ENCODE data around the gene ANTXRL. TPM values are rescaled to one million over a fixed set of nuclear protein-coding genes. Genes with fewer than 3 reads are reported as not detected.
"Not testable (repeated sequence)": the region's sequence is repeated elsewhere in the genome, so short reads cannot be mapped to it uniquely, and the experiment has no call there.

ANTXRL gene
- polyA plus RNA-seq, 1 donor: 0.14 TPM

DNA sequence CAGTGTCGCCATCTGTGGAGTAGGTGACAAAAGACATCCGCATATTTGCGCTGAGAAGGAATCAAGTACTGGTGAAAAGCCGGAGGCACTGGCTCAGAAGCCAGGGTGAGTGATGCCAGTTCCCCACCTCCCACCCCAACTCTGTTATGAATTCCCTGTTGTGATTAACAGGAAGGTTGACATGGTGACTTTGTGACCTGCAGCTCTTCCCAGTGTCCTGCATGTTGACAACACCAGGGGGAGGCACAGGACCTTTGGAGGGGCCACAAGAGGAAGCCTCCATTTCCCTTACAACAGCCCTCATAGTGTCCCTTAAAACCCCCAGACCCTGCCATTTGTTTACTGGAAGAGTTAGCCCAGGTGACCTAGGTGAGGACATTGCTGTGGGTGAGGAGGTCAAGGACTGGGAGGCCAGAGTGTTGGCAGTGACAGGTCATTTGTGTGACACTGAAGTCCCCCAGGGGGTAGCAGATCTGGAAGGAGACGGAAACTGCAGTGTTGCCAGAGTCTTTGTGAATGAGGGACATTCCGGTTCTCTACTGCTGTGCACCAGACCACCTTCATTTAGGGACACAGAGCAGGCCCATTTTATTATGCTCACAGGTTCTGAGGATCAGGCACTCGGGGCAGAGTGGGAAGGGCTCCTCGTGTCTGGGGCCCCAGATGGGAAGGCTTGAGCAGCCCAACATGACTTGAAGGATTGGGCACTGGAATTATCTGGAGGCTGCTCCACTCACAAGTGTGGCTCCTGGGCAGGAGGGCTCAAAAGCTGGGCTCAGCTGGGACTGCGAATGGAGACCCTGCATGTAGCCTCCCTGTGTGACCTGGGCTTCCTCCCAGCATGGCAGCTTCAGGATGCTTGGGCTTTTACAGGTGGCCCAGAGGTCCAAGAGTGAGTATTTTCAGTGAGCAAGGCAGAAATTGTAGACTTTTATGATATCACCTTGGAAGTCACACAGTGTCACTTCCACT is 13.0 kb upstream of the ANTXRL start:
- no peak for DNase-seq

DNA sequence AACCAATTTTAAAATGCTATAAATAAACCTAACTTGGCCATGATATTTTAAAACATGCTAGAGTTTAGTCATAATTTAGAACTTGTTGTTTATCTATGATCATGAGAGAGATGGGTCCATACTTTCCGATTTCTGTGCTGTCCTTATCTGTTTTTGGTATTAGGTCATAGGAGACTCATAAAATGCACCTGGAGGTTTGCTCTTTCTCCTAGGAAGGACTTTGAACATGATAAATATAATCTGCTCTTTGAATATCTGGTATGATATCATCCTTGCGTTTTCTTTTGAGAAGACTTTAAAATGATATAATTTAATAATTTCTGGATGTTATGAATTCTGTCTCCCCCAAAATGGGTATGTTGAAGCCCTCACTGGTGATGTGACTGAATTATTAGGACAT is 9.0 kb upstream of the ANTXRL start:
- DNase-seq: no peak

DNA sequence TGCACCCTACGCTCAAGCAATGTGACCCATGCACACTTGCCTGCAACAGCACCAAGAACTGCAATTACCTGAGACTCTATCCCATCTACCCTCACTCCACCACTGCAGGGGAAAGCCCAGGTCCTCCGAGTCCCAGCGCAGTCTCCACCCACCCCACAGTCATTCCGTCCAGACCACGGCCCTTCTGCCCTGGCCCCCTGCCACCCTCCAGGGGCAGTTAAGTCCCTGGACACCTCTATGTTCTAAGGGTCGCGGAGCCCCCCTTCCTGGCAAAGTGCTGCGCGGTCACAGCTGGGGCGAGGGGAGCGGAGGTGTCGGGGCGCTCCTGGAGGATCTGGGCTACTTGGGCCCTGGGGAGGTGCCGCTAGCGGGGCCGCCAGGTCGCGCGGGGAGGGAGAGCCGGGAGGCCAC is 4.4 kb upstream of the ANTXRL start:
- not testable (repeated sequence) for DNase-seq

DNA sequence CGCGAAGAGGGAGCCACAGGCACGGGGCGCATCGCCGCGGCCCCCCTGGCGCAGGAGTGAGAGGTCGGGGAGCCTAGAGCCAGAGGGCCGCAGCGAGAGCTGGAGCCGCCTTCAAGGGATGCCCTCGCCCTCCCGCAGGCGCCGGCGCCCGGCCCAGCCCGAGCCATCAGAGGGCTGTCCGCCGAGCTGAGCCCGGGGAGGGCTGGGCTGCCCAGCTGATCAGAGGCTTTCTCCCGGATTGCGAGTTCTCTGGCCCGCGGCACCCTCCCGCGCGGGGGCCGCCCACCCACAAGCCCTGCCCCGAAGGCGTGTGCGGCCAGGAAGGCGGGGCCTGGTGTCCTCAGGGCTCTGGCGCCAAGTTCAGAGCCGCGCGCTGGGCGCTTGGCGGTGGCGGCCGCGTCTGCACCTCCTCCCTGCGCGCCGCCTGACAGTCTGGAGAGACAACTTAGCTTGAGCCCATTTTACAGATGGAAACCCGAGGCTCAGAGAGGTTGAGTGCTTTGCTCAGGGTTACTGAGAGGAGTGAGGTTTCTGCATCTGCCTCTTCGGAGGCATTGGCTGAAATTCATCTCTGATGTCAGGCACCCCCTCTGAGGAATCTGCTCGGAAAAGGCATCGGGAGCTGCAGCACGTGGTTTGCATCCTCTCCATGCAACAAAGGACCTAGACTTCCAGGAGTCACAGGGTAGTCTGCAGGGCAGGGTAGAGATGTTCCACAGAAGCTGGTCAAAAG is 3.8 kb upstream of the ANTXRL start:
- DNase-seq: peak; percentile 80

DNA sequence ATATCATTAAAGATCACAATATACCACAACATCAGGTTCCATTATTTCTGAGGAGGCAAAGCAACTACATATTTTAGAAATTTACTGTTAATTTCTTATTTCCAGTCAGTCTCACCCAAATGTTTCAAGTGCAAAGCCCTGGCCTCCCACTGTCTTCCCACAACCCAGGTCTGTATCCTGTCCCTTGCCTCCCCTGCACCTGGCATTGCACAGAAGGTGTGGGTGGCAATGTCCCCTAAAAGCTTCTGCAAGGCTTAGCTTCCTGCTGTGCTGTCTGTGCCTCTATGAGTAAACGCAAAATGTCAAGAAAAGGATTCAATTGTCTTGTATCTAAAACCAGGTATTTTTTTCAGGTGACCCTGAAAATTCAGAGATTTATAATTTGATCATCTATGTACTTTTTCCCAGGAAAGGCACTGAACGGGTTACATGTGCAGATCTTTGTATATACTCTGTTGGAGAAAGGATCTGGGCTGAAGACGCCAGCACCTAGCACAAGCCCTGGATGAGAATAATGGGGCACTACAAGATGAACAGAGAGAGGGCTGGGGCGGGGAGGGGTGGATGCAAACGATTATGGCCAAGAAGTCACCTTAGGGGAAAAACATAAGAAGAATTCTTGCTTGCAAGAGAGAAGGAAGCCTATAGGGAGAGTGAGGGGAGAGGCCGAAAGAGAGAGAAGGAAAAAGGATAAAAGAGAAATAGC is 3.1 kb upstream of the ANTXRL start:
- DNase-seq: no peak

DNA sequence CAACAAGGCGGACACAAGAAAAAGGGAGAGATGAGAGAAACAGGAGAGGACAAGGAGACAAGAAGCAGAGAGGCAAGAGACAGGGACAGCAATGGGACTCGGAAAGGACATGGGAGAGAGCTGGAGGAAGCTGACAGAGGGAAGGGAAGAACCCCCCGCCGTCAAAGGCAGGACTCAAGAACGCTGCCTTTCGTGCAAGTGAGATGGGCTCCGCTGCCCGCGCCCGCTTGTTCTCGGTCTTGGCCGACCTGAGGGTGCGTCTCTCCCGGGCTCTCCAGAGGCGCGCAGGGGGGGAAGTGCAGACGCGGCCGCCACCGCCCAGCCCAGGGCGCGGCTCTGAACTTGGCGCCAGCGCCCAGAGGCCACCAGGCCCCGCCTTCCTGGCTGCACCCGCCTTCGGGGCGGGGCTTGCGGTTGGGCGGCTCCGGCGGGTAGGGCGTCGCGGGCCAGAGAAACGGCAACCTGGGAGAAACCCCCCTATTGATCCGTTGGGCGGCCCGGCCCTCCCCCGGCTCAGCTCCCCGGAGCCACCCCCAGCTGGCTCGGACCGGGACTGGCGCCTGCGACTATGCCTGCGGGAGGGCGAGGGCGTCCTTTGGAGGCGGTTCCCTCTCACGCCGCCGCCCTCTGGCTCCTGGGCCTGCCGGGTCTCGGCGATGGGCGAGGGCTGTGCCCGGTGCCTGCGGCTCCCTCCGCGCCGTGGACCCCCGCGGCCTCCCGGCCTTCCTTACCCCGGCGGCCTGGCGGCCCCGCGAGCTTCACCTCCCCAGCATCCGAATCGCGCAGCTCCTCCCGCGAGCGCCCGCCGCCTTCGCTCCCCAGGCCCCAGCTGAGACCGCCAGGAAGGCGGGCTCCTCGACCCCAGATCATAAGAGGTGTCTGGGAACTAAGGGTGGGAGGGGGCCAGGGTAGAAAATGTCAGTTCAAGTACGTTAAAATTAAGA is 2.2 kb upstream of the ANTXRL start:
- DNase-seq: peak; percentile 85

DNA sequence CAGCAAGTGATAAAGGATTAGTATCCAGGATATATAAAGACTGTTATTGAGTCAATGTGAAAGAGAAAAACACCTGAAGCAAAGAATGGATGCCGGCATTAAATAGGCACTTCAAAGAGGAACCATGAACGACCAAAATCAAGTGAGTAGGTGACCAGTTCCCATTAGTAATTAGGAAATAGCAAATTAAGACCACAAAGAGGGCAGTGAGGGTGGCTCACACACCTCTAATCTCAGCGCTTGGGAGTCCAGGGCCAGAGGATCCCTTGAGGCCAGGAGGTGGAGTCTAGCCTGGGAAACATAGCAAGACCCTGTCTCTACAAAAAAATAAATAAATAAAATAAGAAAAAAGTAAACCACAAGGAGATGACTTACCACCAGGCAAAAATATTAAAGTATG is 1.5 kb upstream of the ANTXRL start:
- no peak for DNase-seq

DNA sequence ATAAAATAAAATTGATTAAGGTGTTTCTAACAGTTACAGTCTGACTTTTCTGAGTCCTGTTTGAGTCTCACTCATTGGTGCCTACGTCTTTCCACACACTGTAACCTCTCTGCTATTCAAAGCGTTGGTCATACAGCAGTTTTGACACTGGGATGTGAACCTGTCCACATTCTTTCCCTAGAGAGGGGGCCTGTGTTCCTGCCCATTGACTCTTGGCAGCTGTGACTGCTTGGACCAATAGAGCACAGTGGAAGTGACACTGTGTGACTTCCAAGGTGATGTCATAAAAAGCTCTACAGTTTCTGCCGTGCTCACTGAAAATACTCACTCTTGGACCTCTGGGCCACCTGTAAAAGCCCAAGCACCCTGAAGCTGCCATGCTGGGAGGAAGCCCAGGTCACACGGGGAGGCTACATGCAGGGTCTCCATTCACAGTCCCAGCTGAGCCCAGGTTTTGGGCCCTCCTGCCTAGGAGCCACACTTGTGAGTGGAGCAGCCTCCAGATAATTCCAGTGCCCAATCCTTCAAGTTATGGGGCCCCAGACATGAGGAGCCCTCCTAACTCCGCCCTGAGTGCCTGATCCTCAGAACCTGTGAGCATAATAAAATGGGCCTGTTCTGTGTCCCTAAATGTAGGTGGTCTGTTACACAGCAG is 704 bp upstream of the ANTXRL start:
- no peak for DNase-seq

DNA sequence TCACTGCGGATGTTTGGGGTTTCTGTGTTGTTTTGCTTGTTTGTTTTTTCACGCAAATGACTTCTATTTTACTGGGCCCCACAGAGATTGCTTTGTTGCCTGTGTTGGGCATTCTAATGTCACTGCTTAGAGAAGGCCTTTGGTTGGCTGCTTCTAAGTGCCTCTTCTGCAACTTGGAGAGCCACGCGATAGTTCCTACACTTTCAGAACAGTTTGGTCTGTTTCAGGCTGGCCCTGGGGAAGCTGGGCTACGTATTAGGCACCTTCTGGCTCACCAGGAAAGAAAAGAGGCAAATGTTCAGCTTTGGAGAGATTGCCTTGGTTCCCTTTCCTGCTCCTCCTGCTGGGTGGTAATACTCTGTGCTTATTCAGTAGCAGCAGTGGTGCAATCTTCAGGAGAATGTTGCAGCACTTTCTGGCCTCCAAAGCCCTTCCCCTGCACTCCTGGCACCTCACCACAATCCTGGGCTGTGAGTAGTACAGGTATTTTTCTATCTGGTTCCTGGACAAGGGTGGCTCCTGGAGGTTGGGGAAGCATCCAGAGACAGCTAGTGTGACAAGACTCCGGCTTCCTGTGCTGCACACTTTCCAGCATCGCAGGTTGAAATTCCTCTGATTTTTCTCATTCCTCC is 1.2 kb downstream of the ANTXRL start:
- DNase-seq: no peak

DNA sequence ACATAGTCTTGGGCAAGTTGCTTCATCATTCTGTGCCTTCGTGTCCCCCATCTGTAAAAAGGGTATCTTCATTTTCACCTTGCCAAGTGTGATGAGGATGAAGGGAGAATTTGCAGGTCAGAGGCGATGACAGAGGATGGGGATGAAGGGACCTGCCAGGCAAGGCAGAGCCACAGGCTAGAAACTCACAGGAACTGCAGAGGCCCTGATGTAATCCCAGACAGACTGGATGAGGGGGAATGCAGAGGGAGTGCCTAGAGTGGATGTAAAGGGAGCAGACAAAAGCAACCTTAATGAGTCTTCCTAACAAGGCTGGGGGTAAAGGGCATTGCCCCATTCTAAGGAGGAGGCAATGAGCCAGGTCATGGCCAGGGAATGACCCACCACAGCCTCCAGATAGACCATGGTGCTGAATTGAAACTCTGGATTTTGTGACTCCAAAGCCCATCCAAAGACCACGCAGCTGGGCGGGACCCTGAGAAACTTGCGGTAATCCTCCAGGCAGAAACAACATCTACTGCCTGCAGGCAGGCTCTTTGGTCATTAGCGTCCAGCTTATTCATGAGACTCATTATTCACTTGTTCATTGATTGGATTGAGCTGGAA is 1.9 kb downstream of the ANTXRL start:
- DNase-seq: no peak

DNA sequence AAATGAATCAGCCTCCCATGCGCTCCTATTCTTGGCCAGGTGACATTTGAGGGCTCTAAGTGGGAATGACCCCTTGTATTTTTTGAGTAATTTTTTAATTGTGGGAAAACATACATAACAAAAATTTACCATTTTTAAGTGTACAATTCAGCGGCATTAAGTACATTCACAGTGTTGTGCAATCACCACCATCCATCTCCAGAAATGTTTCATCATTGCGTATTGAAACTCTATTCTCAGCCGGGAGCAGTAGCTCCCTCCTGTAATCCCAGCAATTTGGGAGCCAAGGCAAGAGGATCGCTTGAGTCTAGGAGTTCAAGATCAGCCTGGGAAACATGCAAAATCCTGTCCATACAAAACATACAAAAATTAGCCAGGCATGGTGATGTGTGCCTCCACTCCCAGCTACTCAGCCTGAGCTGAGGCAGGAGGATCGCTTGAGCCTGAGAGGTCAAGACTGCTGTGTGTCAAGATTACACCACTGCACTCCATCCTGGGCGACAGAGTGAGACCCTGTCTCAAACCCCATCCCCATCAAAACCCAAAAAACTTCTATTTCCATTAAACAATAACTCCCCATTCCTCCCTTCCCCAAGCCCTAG is 2.5 kb downstream of the ANTXRL start:
- no peak for DNase-seq

DNA sequence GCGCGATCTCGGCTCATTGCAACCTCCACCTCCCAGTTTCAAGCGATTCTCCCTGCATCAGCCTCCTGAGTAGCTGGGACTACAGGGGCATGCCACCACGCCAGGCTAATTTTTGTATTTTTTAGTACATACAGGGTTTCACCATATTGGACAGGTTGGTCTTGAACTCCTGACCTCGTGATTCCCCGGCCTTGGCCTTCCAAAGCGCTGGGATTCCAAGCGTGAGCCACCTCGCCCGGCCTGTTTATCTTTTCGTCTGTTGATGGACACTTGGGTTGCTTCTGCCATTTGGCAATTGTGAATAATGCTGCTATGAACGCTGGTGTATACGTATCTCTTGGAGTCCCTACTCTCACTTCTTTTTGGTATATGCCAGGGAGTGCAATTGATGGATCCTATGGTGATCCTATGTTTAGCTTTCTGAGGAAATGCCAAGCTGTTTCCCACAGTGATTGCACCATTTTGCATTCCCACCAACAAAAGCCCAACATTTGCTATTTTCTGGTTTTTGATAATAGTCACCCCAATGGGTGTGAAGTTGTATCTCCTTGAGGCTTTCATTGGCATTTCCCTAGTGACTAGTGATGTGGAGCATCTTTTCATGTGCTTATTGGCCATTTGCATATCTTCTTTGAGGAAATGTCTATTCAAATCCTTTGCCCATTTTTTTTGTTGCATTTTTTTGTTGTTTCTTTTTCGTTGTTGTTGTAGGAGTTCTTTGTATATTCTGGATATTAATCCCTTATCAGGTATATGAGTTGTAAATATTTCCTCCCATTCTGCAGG is 3.5 kb downstream of the ANTXRL start:
- no peak for DNase-seq

DNA sequence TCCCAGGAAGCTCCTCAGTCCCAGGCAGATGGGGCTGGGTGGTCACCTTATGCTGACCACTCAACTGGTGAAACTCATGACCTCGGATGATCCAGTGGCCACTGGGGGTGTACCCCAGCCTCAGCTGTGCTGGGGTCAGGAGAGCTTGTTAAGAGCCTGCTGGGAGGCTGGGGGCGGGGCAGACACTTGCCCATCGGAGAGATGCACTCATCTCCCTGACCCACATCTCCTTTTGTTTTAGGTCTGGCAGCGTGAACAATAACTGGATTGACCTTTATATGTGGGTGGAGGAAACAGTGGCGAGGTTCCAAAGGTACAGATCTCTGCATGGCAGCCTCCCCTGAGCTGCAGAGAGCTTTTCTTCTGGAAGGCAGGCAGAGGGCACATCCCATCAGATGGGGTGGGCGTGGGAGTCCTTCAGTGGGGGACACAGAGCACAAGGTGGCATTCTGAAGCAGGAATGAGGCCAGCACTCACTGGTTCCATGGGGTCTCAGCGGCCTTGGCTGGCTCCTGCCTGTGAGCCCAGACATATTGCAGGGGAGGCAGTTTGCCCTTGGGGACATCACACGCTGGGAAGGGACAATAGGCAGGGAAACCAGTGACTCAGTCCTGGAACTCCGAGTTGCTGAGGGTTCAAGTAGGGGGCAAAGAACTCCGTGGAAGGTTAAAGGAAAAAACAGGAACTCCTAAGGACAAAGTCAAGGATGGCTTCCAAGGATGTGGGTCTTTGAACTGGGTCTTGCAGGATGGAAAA is 5.2 kb downstream of the ANTXRL start:
- DNase-seq: no peak

DNA sequence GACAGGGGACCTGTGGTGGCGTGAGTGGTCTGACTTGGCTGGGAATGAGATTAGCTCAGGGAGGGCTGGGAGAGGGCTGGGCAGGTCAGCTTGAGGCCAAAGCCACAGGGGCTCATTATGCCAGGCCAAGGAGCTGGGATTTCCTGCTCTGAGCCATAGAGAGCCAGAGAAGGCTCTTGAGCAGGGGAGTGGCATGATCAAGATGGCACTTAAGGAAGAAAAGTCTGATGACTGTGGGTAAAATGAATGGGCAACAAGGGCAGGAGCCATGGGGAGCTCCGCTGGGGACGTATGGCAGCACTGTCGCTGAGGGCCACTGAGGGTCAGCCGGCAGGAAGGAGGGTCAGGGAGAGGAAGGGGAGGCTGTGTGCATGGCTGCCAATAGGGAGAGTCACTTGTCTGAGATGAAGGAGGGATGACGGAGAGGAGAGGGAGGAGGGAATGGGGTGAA is 5.8 kb downstream of the ANTXRL start:
- DNase-seq: no peak

DNA sequence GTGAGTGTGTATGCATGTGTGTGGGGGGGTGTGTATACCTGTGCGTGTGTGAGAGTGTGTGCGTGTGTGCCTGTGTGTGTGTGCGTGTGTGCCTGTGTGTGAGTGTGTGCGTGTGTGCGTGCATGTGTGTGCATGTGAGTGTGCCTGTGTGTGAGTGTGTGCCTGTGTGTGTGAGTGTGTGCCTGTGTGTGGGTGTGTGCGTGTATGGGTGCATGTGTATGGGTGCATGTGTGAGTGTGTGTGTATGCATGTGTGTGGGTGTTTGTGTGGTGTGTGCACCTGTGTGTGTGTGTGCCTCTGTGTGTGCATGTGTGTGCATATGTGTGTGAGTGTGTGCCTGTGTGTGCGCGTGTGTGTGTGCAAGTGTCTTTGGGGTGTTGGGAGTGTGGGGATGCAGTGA is 6.4 kb downstream of the ANTXRL start:
- DNase-seq: no peak

DNA sequence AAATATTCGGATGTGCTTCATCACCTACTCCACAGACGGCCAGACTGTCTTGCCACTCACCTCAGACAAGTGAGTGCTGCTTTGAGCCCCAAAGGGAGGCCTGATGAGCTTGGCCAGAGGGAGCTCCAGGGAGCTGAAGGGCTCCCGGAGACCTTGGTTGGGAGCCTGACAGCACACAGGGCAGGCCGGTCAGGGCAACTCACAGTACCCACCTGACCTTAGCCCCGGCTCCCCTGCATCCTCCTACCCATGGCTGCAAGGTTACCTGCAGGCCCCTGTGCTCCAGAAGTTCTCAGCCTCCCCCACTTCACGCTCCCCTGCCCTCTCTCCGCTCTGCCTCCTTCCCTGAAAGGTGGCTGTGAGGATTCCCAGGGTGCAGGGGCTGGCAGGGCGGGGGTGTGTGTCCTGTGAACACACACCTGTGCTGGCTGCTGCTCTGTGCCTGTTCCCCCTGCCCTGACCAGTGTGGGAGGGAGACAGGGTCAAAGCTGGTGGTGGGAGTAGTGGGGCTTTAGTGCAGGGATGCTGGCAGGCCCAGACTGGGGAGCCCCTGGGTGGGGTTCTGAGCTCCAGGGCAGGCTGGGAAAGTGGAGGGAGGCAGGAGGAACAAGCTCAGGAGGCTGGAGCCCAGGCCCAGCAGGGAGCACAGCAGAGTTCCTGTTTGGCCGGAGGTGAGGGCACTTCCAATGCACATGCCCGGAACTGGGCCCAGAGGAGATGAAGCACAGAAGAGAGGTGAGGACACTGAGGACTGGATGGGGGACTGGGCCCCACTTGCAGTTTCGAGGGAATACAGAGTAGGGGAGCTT is 7.2 kb downstream of the ANTXRL start:
- DNase-seq: no peak

DNA sequence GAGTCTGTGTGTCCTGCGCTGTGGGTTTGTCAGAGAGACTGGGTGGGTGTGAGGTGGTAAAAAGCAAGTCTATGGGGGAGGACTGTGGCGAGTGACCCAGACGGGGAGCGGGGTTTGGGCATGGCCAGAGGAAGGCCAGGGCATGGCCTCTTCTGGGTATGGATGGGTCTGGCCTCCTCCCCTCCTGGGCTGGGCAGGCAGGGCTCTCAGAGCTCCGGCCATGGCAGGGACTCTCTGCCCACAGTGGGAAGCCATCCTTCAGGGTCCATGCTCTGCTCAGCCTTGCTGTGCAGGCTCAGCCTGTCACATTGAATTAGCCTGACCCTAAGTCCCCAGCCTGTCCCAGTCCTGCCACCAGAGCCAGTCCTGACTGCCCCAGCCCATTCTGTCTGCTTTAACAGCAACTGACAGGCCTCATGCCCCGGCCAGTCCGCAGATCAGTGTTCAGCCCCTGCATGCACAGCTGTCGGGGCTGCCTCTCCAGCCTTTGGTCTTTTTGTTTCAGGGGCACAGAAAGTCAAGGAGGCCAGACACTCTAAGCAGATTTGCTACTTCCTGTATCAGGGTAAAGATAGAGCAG is 7.9 kb downstream of the ANTXRL start:
- DNase-seq: no peak

All from hindlimb muscle (tissue), 1 donor.